Caco-2 (cell line): Measurements from ENCODE around the gene NONO. TPM values are rescaled to one million over a fixed set of nuclear protein-coding genes. Genes with fewer than 3 reads are reported as not detected.

Source experiments
- Bru-seq: library from RNA; stranded (reverse); fragments of 400-500 nt; gene quantifications from one replicate; lab custom pipeline; 2021; lab: Mats Ljungman, UMichigan
- BruChase-seq, 2 experiments: library from RNA; stranded (reverse); fragments of 400-500 nt; gene quantifications; one replicate each; lab custom pipeline; 2021; lab: Mats Ljungman, UMichigan
- BruUV-seq: library from RNA; stranded (reverse); fragments of 400-500 nt; replicated peaks from 2 replicates; lab custom pipeline; 2021; lab: Mats Ljungman, UMichigan
- CTCF ChIA-PET: fragments of 300-600 bp; sonication (Branson Sonifier 250); formaldehyde crosslinking; loops from one replicate; lab custom pipeline; 2022; ENCODE audit warnings: antibody characterized with exemption; lab: Charles Lee
- POLR2A ChIA-PET: fragments of 300-600 bp; sonication (Branson Sonifier 250); formaldehyde crosslinking; loops from one replicate; lab custom pipeline; 2022; ENCODE audit warnings: antibody characterized with exemption; lab: Charles Lee
- DNase-seq, 2 experiments: peaks; one replicate each; pipeline versions ENCODE4 v3.0.0 to v3.0.0-alpha.2; 2020 to 2022
- H3K27me3 ChIP-seq: replicated peaks from 2 replicates; pipeline ENCODE4 v1.6.0; 2011; ENCODE audit warnings: low read length; ENCODE audit not compliant: control insufficient read depth, insufficient read depth
- H3K36me3 ChIP-seq: 2 replicates; pipeline ENCODE4 v1.5.1; 2011; ENCODE audit warnings: low read length; ENCODE audit not compliant: control insufficient read depth, insufficient read depth
- H3K4me1 ChIP-seq: fragments of 250-450 bp; sonication (Bioruptor Pico); 2 replicates; pipeline ENCODE4 v1.5.1; 2020; ENCODE audit warnings: mild to moderate bottlenecking
- H3K4me3 ChIP-seq: 2 replicates; pipeline ENCODE4 v1.5.1; 2011; ENCODE audit warnings: low read depth, mild to moderate bottlenecking, control low read depth, low read length
- H3K9me3 ChIP-seq: fragments of 250-450 bp; sonication (Bioruptor Pico); 2 replicates; pipeline ENCODE4 v1.5.1; 2020; ENCODE audit warnings: mild to moderate bottlenecking, moderate library complexity
- H3K27ac Mint-ChIP-seq: one replicate; pipeline ENCODE4 v1.8.0; 2022; ENCODE audit warnings: mixed read lengths; ENCODE audit not compliant: unreplicated experiment
- H3K27me3 Mint-ChIP-seq: one replicate; pipeline ENCODE4 v1.8.0; 2022; ENCODE audit warnings: mixed read lengths; ENCODE audit not compliant: insufficient read depth, unreplicated experiment
- H3K36me3 Mint-ChIP-seq: one replicate; pipeline ENCODE4 v1.8.0; 2022; ENCODE audit warnings: mild to moderate bottlenecking, mixed read lengths; ENCODE audit not compliant: insufficient read depth, unreplicated experiment
- H3K4me1 Mint-ChIP-seq: one replicate; pipeline ENCODE4 v1.8.0; 2022; ENCODE audit warnings: low read depth, mixed read lengths; ENCODE audit not compliant: unreplicated experiment
- H3K4me3 Mint-ChIP-seq: one replicate; pipeline ENCODE4 v1.8.0; 2022; ENCODE audit warnings: mild to moderate bottlenecking, moderate library complexity, mixed read lengths; ENCODE audit not compliant: unreplicated experiment
- H3K9me3 Mint-ChIP-seq: one replicate; pipeline ENCODE4 v1.8.0; 2022; ENCODE audit warnings: mixed read lengths; ENCODE audit not compliant: unreplicated experiment
- intact Hi-C: fragments of 100-400 bp; cut with micrococcal nuclease; formaldehyde crosslinking; loops from one replicate; pipeline ENCODE4 v1.10.0; 2022; ENCODE audit not compliant: unreplicated experiment
- long read RNA-seq: library from polyadenylated mRNA; stranded (forward); transcript quantifications from one replicate; pipeline ENCODE4 v2.0.0, GENCODE V29; 2022
- total RNA-seq: library from RNA; stranded (reverse); gene quantifications from 2 replicates; pipeline ENCODE4 v1.2.3, GENCODE V29; 2022
- TF ChIP-seq, protein P1 (sequence below), 2 experiments: fragments of 200-600 bp in 1 of 2; IDR thresholded peaks; 1 replicate in 1 of 2; 2 replicates in 1 of 2; pipeline versions ENCODE4 v1.5.1 to v1.8.0; 2011 to 2022; ENCODE audit warnings: antibody characterized with exemption in 1 of 2, control low read depth in 1 of 2, inconsistent platforms in 1 of 2, low read depth in 1 of 2, low read length in 1 of 2, mild to moderate bottlenecking in 1 of 2, moderate library complexity in 1 of 2; ENCODE audit not compliant: insufficient read depth in 1 of 2, severe bottlenecking in 1 of 2, unreplicated experiment in 1 of 2

The NONO gene
- total RNA-seq, result 477 and 482 TPM in 2 replicates
- percentile 97 among the genes with signal in this experiment for Bru-seq, nascent RNA
- BruChase-seq, experiment 1, labeled RNA remaining after a 2-hour chase, result percentile 98 among the genes with signal in this experiment
- BruChase-seq, experiment 2, labeled RNA remaining after a 6-hour chase, result percentile 99 among the genes with signal in this experiment
- long read RNA-seq, transcript NONO-201 (12 exons, 2,713 nt), result major isoform, 190 of 358 reads
- long read RNA-seq, transcript NONO-202 (11 exons, 2,606 nt), result minor isoform, 45 of 358 reads
- long read RNA-seq, transcript NONO-203 (13 exons, 1,921 nt), result minor isoform, 8 of 358 reads
- long read RNA-seq, partial matches to known transcripts, result 90 of 358 reads
- long read RNA-seq, other reads (novel, unspliced or antisense), result 23 of 358 reads

DNA sequence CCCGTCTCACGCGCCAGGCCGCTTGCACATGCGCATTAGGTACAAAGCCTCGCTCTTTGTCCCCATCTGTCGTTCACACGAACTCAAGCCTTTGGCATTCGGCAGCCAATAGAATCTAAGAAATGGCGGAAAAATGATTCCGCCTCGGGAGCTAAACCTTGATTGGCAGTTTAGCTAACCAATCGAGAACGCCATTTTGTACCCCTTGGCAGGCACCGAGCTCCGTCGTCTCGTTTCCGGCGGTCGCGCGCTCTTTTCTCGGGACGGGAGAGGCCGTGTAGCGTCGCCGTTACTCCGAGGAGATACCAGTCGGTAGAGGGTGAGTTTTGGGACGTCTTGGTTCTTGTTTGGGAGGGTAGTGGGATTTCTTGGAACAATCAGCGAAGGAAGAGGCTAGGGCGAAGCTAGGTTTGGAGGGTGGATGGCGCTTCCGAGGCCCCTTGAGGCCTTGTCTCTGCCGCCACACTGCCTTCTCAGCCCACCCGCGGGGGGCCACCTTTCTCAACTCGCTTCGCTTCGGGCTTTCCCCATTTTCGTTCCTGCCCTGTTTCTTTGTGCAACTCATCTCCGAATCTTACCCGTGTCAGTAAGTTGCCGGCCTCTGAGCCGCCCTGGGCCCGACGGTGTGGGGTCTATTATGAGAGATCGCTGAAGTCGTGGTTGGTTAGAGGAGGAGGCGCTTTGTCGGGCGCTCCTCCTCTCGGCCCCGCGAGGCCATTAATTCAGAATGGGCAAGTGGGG is at the start of gene NONO:
NONO (plus strand) TSS at position 233 of the 741 bp plus-strand sequence. CDS start 7,003 bp downstream, outside the sequence.
- peak; percentile 93 to 96 for DNase-seq
- no peaks in the 10 kb centered on the region for H3K27me3 ChIP-seq
- H3K36me3 ChIP-seq, result no peaks in the 10 kb centered on the region
- no peaks in the 10 kb centered on the region for H3K9me3 ChIP-seq
- TF ChIP-seq, protein P1, sequence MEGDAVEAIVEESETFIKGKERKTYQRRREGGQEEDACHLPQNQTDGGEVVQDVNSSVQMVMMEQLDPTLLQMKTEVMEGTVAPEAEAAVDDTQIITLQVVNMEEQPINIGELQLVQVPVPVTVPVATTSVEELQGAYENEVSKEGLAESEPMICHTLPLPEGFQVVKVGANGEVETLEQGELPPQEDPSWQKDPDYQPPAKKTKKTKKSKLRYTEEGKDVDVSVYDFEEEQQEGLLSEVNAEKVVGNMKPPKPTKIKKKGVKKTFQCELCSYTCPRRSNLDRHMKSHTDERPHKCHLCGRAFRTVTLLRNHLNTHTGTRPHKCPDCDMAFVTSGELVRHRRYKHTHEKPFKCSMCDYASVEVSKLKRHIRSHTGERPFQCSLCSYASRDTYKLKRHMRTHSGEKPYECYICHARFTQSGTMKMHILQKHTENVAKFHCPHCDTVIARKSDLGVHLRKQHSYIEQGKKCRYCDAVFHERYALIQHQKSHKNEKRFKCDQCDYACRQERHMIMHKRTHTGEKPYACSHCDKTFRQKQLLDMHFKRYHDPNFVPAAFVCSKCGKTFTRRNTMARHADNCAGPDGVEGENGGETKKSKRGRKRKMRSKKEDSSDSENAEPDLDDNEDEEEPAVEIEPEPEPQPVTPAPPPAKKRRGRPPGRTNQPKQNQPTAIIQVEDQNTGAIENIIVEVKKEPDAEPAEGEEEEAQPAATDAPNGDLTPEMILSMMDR (IDR thresholded peaks at IDR 0.05; ENCODE audit: insufficient read depth in 1 of 2, low read depth in 1 of 2, low read length in 1 of 2, severe bottlenecking in 1 of 2, unreplicated experiment in 1 of 2), result no peak
- peaks cover 10% of the 10 kb centered on the region for H3K9me3 Mint-ChIP-seq
- BruUV-seq, result TSS peak; percentile 53
- H3K4me1 Mint-ChIP-seq, result no peaks in the 10 kb centered on the region
- 0 out of 2 replicates have a peak, but pooled peaks cover 8% of the 10 kb centered on the region for H3K4me1 ChIP-seq
- H3K36me3 Mint-ChIP-seq, result peaks cover 41% of the 10 kb centered on the region
- ChIA-PET CTCF (interaction anchor here (0.7 to 1.4 kb wide), 5 partner anchors 69 to 258 kb away, joined by 3 to 5 read pairs (median 5); partner anchors contain the start of gene TAF1), POLR2A (interaction anchor here (0.6 to 1.9 kb wide), 12 partner anchors 18 to 249 kb away, joined by 3 to 39 read pairs (median 4); partner anchors contain the start of genes GJB1, ITGB1BP2, OGT and TAF1)
- peak within 1 kb of the TSS; percentile 38 for H3K4me3 ChIP-seq
- H3K4me3 Mint-ChIP-seq, result peak within 1 kb of the TSS; percentile 98
- intact Hi-C loops, result loop anchor here (1.0 to 10.0 kb wide), 3 partner anchors 28 to 101 kb away; no protein-coding TSS in a partner anchor
- H3K27ac Mint-ChIP-seq, result peak within 1 kb of the TSS; percentile 100
- H3K27me3 Mint-ChIP-seq, result no peaks in the 10 kb centered on the region

GRCh38 chrX:71235482-71235881 is 48.0 kb upstream of the NONO start:
- no peak overlapping the region for H3K27ac Mint-ChIP-seq
- TF ChIP-seq, protein P1 (IDR thresholded peaks at IDR 0.05; ENCODE audit: insufficient read depth in 1 of 2, low read depth in 1 of 2, low read length in 1 of 2, severe bottlenecking in 1 of 2, unreplicated experiment in 1 of 2), result no peak
- no peak overlapping the region for H3K4me3 Mint-ChIP-seq
- no peaks in the 10 kb centered on the region for H3K9me3 Mint-ChIP-seq
- H3K27me3 ChIP-seq, result no peaks in the 10 kb centered on the region
- no peak for DNase-seq
- peaks cover 17% of the 10 kb centered on the region for H3K4me1 Mint-ChIP-seq
- ChIA-PET CTCF (no interaction called here), POLR2A (no interaction called here)
- H3K27me3 Mint-ChIP-seq, result no peaks in the 10 kb centered on the region
- BruUV-seq, result no TSS peak
- peaks cover 9% of the 10 kb centered on the region for H3K36me3 Mint-ChIP-seq
- no peaks in the 10 kb centered on the region for H3K36me3 ChIP-seq
- no peaks in the 10 kb centered on the region for H3K4me1 ChIP-seq
- H3K9me3 ChIP-seq, result no peaks in the 10 kb centered on the region
- no peak overlapping the region for H3K4me3 ChIP-seq
- intact Hi-C loops, result no loop called here

DNA sequence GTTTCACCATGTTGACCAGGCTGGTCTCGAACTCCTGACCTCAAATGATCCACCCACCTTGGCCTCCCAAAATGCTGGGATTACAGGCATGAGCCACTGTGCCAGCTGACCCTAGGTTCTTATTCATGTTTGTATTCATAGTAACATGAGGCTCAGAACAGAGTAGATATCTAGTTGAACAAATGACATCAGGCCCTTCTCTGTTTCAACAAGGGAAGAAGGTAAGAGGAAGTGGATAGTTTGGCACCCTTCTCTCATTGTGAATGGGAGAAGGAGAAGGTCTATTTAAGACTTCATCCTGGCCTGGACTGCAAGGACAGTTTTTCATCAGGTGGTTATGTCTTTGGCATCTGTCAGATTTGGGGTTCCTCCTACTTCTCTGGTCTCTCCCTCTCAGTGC is 46.6 kb upstream of the NONO start:
- Mint-ChIP-seq H3K36me3 (peaks cover 14% of the 10 kb centered on the region), H3K27me3 (no peaks in the 10 kb centered on the region), H3K4me3 (no peak overlapping the region), H3K9me3 (no peaks in the 10 kb centered on the region), H3K4me1 (peaks cover 17% of the 10 kb centered on the region), H3K27ac (no peak overlapping the region)
- Histone ChIP-seq H3K36me3 (no peaks in the 10 kb centered on the region), H3K9me3 (no peaks in the 10 kb centered on the region), H3K4me1 (no peaks in the 10 kb centered on the region), H3K4me3 (no peak overlapping the region), H3K27me3 (no peaks in the 10 kb centered on the region)
- DNase-seq, result no peak
- no TSS peak for BruUV-seq
- intact Hi-C loops, result no loop called here
- TF ChIP-seq, protein P1 (IDR thresholded peaks at IDR 0.05; ENCODE audit: insufficient read depth in 1 of 2, low read depth in 1 of 2, low read length in 1 of 2, severe bottlenecking in 1 of 2, unreplicated experiment in 1 of 2), result no peak
- POLR2A ChIA-PET, result no interaction called here
- CTCF ChIA-PET, result no interaction called here
